GM13976 (cell line): Measurements from ENCODE around the gene LIMCH1.

Experiments used
- DNase-seq: peaks from one replicate; pipeline ENCODE4 v3.0.0; 2012; ENCODE audit warnings: low spot score
- CTCF ChIP-seq: IDR thresholded peaks from 2 replicates; pipeline ENCODE4 v1.5.1; 2012; ENCODE audit warnings: borderline replicate concordance, mild to moderate bottlenecking; ENCODE audit not compliant: insufficient read depth; ENCODE audit errors: extremely low read depth, missing control alignments, control extremely low read depth
- in situ Hi-C: fragments of 300-500 bp; cut with MboI; formaldehyde crosslinking; loops from one replicate; pipeline ENCODE4 v1.12.0; 2022; ENCODE audit warnings: low sequenced_read_pairs, mixed read lengths, inconsistent platforms; ENCODE audit not compliant: unreplicated experiment

The LIMCH1 gene

GRCh38 chr4:41741354-41741753 is 203.4 kb downstream of the LIMCH1 start:
- no peak for TF ChIP-seq CTCF
- no peak for DNase-seq
- in situ Hi-C loops: loop anchor here (10.0 kb wide), 1 partner anchor 143 kb away; no protein-coding TSS in a partner anchor

- in situ Hi-C loops: loop anchor here (10.0 kb wide), 1 partner anchor 140 kb away; no protein-coding TSS in a partner anchor
- no peak for TF ChIP-seq CTCF
- DNase-seq: no peak
These were observed 206.8 kb downstream of the LIMCH1 start for GRCh38 chr4:41744572-41745291.

GRCh38 chr4:41745292-41746024 is 207.5 kb downstream of the LIMCH1 start:
- in situ Hi-C loops: loop anchor here (10.0 kb wide), 1 partner anchor 139 kb away; no protein-coding TSS in a partner anchor
- TF ChIP-seq CTCF: no peak
- no peak for DNase-seq

- no peak for DNase-seq
- in situ Hi-C loops: loop anchor here (10.0 kb wide), 1 partner anchor 139 kb away; no protein-coding TSS in a partner anchor
- TF ChIP-seq CTCF: no peak
These were observed 208.1 kb downstream of the LIMCH1 start for GRCh38 chr4:41746025-41746439.

- in situ Hi-C loops: loop anchor here (10.0 kb wide), 1 partner anchor 138 kb away; no protein-coding TSS in a partner anchor
- DNase-seq: peak; percentile 21
These were observed 208.7 kb downstream of the LIMCH1 start for GRCh38 chr4:41746440-41747229.

More at GRCh38 chr4:41746440-41747229, 208.7 kb downstream of the LIMCH1 start:
- no peak for TF ChIP-seq CTCF
